Stimulated activated CD4-positive, alpha-beta T cell treated with anti-CD3 and anti-CD28 coated beads, Interleukin-2, amount 100 ng/mL, for 24 hours (primary cell): ENCODE data around the gene TMEM169.
A peak's percentile ranks its signal among the peaks of the same experiment; 100 is the strongest.
"Not testable (repeated sequence)": the region's sequence is repeated elsewhere in the genome, so short reads cannot be mapped to it uniquely, and the experiment has no call there.

Experiments used
- DNase-seq, 2 donors: peaks; one replicate each; pipeline ENCODE4 v3.0.0-alpha.2; 2020

Gene TMEM169

DNA sequence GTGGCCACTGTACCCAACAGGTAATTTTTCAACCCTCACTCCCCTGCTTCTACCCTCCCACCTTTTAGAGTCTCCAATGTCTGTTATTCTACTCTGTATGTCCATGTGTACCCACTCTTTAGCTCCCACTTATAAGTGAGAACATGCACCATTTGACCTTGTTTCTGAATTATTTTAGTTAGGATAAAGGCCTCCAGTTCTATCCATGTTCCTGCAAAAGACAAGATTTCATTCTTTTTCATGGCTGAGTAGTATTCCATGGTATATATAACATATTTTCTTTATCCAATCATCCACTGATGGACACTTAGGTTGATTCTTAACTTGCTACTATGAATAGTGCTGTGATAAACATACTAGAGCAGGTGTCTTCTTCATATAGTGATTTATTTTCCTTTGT, 9.2 kb upstream of the TMEM169 start:
- no peak for DNase-seq

DNA sequence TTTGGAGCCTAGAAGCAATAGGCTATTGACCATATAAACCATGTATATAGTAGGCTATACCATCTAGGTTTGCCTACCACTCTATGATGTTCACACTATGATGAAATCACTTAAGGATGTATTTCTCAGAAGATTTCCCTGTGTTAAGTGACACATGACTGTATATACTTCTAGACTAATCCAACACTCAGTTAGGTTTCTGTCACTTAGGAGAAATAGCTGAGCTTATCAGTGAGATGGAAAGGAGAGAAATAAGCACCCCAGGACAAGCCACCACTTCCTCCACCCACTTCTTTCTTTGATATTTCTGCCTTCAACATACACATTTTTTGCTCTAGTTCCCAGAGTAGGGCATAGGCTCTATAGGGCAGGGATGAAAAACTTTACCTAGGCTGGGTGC, 7.9 kb upstream of the TMEM169 start:
- no peak for DNase-seq

DNA sequence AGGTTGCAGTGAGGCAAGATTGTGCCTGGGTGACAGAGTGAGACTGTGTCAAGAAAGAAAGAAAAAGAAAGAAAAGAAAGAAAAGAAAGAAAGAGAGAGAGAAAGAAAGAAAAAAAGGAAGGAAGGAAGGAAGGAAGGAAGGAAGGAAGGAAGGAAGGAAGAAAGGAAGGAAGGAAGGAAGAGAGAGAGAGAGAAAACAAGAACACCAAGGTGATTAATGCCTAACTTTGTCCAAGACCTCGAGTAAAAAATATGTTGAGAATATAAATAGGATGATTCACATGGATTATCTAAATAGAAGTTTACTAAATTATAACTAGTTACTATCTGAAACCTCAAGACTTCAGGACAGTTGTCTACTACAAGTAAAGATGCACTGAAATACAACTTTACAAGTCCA, 7.3 kb upstream of the TMEM169 start:
- DNase-seq = no peak

GRCh38 chr2:216074794-216075193, 6.9 kb upstream of the TMEM169 start:
- DNase-seq = no peak

- DNase-seq = no peak
These were observed 5.9 kb upstream of the TMEM169 start for GRCh38 chr2:216075510-216076485.

GRCh38 chr2:216078776-216079175, 2.9 kb upstream of the TMEM169 start:
- DNase-seq = no peak

GRCh38 chr2:216080048-216080447, 1.7 kb upstream of the TMEM169 start:
- DNase-seq = not testable (repeated sequence)

DNA sequence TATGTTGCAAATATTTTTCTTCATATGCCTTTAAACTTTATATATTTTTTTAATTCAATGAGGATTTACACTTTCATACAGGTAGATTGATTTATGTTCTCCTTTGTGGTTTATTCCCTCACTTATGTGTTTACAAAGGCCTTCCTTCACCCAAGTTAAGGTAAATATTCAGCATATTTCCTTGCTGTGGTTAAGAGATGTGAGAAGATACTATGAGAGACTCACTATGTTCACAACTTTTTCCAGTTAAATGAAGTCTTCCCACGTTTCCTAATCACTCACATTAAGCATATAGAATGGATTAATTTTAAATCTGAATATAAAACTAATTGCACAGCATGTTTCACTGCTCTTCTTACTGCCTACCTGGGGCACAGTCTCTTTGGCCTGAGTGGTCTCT, 707 bp upstream of the TMEM169 start:
- DNase-seq = no peak

DNA sequence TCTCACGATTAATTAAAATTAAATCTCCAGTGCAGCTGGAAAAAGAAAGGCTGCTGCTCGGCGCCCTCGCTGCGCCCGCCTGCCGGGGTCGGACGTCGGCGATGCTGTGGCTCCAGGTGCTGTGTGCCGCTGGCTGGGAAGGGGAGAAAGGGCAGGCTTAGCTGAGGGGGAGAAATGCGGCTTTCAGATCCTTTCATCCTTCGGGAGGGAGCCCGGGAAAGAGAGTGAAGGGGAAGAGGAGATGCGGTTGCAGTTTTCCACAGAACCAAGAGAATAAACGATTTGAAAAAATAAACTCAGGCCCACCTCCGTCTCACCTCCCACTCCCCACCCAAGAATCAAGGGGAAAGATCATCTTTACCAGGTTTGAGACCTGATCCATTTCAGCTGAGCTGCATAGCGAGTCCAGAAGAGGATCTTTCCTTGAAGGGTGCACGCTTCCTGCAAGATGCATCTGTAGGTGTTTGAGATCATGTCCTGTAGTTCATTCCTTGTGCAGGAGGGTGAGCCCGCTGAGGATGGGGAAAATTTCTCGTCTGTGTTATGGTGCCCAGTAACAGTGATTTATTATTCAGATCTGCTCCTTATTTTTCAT, 495 bp downstream of the TMEM169 start:
- DNase-seq = peak; percentile 15 to 26

DNA sequence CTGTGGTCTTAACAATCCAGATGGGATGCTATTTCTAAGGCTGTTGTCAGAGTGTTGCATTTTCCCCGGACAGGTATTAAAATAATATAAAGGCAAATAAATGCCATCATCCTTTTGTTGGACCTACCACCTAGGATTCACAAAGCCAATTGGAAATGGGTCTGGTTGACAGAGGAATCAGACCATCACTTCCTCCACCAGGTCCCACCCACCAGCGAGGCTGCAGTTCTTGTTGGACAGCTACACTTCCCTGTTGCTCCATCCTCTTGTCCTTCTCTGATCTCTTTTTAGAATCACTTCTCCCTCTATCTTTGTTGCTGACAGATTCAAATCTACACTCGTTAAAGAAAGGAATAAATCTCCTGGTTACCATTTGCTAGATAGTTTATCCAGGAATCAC, 1.1 kb downstream of the TMEM169 start:
- peak; percentile 22 to 27 for DNase-seq

- DNase-seq = peak in 1 of 2 donors; percentile 24
These were observed 2.0 kb downstream of the TMEM169 start for GRCh38 chr2:216083464-216084281.

DNA sequence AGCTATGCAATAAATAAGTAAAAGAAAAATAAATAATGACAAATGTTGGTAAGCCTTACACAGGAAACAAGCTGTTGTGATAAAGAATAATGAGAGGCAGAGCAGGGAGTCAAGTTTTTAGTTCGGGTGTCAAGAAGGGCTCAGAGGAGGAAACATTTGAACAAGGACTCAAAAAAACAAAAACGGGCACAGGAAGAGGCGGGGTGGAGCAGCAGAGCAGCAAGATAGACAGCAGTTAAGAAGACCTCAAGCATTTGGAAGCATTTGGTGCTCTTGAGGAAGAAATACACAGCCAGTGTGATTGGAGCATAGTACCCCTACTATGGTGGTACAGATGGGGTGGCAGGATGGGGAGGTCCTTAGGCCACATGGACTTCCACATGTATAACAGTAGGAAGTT, 2.8 kb downstream of the TMEM169 start:
- peak; percentile 15 to 18 for DNase-seq

- DNase-seq = no peak
These were observed 4.6 kb downstream of the TMEM169 start for GRCh38 chr2:216086207-216086893.

- DNase-seq = no peak
These were observed 8.7 kb downstream of the TMEM169 start for GRCh38 chr2:216090369-216090786.

DNA sequence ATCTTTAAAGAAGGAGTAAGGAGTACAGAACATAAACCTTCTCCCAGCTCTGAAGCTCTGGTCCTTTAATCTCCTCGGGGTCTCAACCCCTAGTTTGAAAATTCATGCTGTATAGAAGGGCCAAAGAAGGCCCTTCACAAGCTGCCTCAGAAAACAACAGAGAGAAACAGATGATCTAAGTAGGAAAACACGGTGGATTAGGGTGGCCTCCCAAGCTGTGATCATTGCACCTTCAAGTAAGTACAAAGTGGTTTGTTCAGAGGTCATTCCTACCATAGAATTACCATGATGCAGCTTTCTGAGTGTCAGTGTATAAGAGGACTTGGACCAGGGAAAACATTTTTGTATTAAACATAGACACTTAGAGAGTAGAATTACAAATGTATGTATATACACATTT, 10.9 kb downstream of the TMEM169 start:
- DNase-seq = no peak

DNA sequence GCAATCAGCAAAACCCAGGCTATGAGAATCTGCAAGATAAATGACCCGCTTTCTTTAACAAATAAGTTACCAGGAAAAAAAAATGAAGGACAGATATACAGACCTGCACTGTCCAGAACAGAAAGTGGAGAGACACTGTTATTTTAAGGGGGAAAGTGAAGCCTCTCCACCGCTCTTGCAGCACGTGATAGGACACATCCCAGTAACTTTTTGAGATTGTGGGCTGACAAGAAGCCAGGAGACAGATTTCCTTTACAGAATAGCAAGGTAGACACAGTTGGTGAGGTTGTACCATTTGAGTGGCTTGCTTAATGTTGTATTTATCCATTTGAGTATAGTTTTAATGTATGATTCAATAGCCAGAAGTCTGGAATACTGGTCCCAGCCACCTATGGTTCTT, 13.0 kb downstream of the TMEM169 start:
- no peak for DNase-seq

GRCh38 chr2:216098421-216099334, 17.0 kb downstream of the TMEM169 start:
- DNase-seq = no peak

- DNase-seq = no peak
These were observed 19.4 kb downstream of the TMEM169 start for GRCh38 chr2:216101109-216101508.

GRCh38 chr2:216103213-216103612, 21.5 kb downstream of the TMEM169 start:
- no peak for DNase-seq

DNA sequence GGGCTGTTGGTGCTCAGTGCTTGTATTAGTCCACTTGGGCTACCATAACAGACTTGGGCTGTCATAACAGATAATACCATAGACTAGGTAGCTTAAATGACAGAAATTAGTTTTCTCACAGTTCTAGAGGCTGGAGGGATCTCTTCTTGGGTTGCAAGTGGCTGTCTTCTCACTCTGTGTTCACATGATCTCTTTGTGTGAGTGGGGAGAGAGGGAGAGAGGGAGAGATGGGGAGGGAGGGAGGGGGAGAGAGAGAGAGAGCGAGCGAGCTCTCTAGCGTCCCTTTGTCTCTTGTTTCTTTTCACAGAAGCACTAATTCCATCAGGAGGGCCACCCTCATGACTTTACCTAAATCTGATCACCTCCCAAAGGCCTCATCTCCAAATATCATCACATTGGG, 23.0 kb downstream of the TMEM169 start:
- no peak for DNase-seq

GRCh38 chr2:216107320-216107719, 25.6 kb downstream of the TMEM169 start:
- no peak for DNase-seq

GRCh38 chr2:216107760-216108159, 26.0 kb downstream of the TMEM169 start:
- no peak for DNase-seq
